Endothelial cell (in vitro differentiated cells): ENCODE measurements around the gene MGME1. TPM values are rescaled to one million over a fixed set of nuclear protein-coding genes. Genes with fewer than 3 reads are reported as not detected.
"Not testable (repeated sequence)": the region's sequence is repeated elsewhere in the genome, so short reads cannot be mapped to it uniquely, and the experiment has no call there.

ENCODE experiments used
- DNase-seq: peaks from one replicate; pipeline ENCODE4 v3.0.0; 2021; ENCODE audit warnings: low spot score
- H3K27ac Mint-ChIP-seq: one replicate; pipeline ENCODE4 v1.8.0; 2021; ENCODE audit warnings: mixed read lengths, inconsistent platforms; ENCODE audit not compliant: unreplicated experiment
- H3K27me3 Mint-ChIP-seq: one replicate; pipeline ENCODE4 v1.8.0; 2021; ENCODE audit warnings: mild to moderate bottlenecking, moderate library complexity, mixed read lengths, inconsistent platforms; ENCODE audit not compliant: unreplicated experiment
- H3K36me3 Mint-ChIP-seq: one replicate; pipeline ENCODE4 v1.8.0; 2021; ENCODE audit warnings: mild to moderate bottlenecking, low read depth, mixed read lengths, inconsistent platforms; ENCODE audit not compliant: unreplicated experiment
- H3K4me1 Mint-ChIP-seq: one replicate; pipeline ENCODE4 v1.8.0; 2021; ENCODE audit warnings: mild to moderate bottlenecking, mixed read lengths, inconsistent platforms; ENCODE audit not compliant: unreplicated experiment
- H3K4me3 Mint-ChIP-seq: one replicate; pipeline ENCODE4 v1.8.0; 2021; ENCODE audit warnings: mild to moderate bottlenecking, mixed read lengths, inconsistent platforms; ENCODE audit not compliant: unreplicated experiment
- H3K9me3 Mint-ChIP-seq: one replicate; pipeline ENCODE4 v1.8.0; 2021; ENCODE audit warnings: mixed read lengths, inconsistent platforms; ENCODE audit not compliant: unreplicated experiment
- CTCF ChIP-seq: fragments of 200-600 bp; sonication (generic); IDR thresholded peaks from one replicate; pipeline ENCODE4 v1.5.0; 2021; ENCODE audit warnings: antibody characterized with exemption; ENCODE audit not compliant: unreplicated experiment
- total RNA-seq: library from RNA; stranded (reverse); fragmentation: NEBNext Ultra II Directional; extraction: Animal tissue kit (Norgen Biotek cat#: 25700); gene quantifications from one replicate; pipeline ENCODE4 v1.2.1, GENCODE V29; 2021; ENCODE audit not compliant: unreplicated experiment

MGME1 gene
- total RNA-seq, 1 donor from 2014 or later: 17.5 TPM

- Mint-ChIP-seq H3K27ac (no peak overlapping the region), H3K36me3 (no peaks in the 10 kb centered on the region), H3K4me3 (no peak overlapping the region), H3K9me3 (no peaks in the 10 kb centered on the region), H3K27me3 (no peaks in the 10 kb centered on the region), H3K4me1 (no peaks in the 10 kb centered on the region)
- no peak for TF ChIP-seq CTCF
- no peak for DNase-seq
These were observed 49.3 kb downstream of the MGME1 start for GRCh38 chr20:18018100-18018499.

- Mint-ChIP-seq H3K4me1 (no peaks in the 10 kb centered on the region), H3K27ac (no peak overlapping the region), H3K4me3 (no peak overlapping the region), H3K36me3 (no peaks in the 10 kb centered on the region), H3K27me3 (no peaks in the 10 kb centered on the region), H3K9me3 (no peaks in the 10 kb centered on the region)
- DNase-seq: peak; percentile 27
- peak; percentile 21 for TF ChIP-seq CTCF
These were observed 50.2 kb downstream of the MGME1 start for GRCh38 chr20:18019068-18019467.

- Mint-ChIP-seq H3K4me3 (no peak overlapping the region), H3K36me3 (no peaks in the 10 kb centered on the region), H3K27ac (no peak overlapping the region), H3K27me3 (no peaks in the 10 kb centered on the region), H3K9me3 (no peaks in the 10 kb centered on the region), H3K4me1 (no peaks in the 10 kb centered on the region)
- DNase-seq: no peak
- TF ChIP-seq CTCF: no peak
These were observed 52.1 kb downstream of the MGME1 start for GRCh38 chr20:18020931-18021330.

GRCh38 chr20:18024606-18025127 is 55.8 kb downstream of the MGME1 start:
- H3K27ac Mint-ChIP-seq: no peak overlapping the region
- no peaks in the 10 kb centered on the region for H3K4me1 Mint-ChIP-seq
- DNase-seq: no peak
- H3K36me3 Mint-ChIP-seq: no peaks in the 10 kb centered on the region
- no peaks in the 10 kb centered on the region for H3K27me3 Mint-ChIP-seq
- H3K9me3 Mint-ChIP-seq: no peaks in the 10 kb centered on the region
- no peak for TF ChIP-seq CTCF
- no peak overlapping the region for H3K4me3 Mint-ChIP-seq

GRCh38 chr20:18027011-18027410 is 58.2 kb downstream of the MGME1 start:
- not testable (repeated sequence) for H3K36me3 Mint-ChIP-seq, DNase-seq, H3K27me3 Mint-ChIP-seq, H3K4me1 Mint-ChIP-seq, H3K4me3 Mint-ChIP-seq, H3K9me3 Mint-ChIP-seq, H3K27ac Mint-ChIP-seq
